Stimulated activated CD8-positive, alpha-beta memory T cell treated with anti-CD3 and anti-CD28 coated beads, Interleukin-12 subunit alpha, Interleukin-12 subunit beta, amount 100 ng/mL, for 4 hours (primary cell): ENCODE measurements around the gene CDH10.

ENCODE experiments used
- DNase-seq: peaks from one replicate; pipeline ENCODE4 v3.0.0-alpha.2; 2020; ENCODE audit warnings: low read depth

The CDH10 gene

GRCh38 chr5:24480952-24481351 is 163.8 kb downstream of the CDH10 start:
- DNase-seq: no peak

- DNase-seq: no peak
Measured at GRCh38 chr5:24477958-24478357, 166.8 kb downstream of the CDH10 start.

GRCh38 chr5:24475101-24475500 is 169.7 kb downstream of the CDH10 start:
- DNase-seq: no peak

GRCh38 chr5:24474685-24475084 is 170.1 kb downstream of the CDH10 start:
- DNase-seq: no peak

GRCh38 chr5:24472518-24472917 is 172.3 kb downstream of the CDH10 start:
- DNase-seq: no peak

- DNase-seq: no peak
Measured at GRCh38 chr5:24444414-24444813, 200.4 kb downstream of the CDH10 start.

GRCh38 chr5:24439465-24439864 is 205.3 kb downstream of the CDH10 start:
- DNase-seq: no peak
